PC-9 (cell line): Measurements from ENCODE around the gene SIRT1. TPM values are rescaled to one million over a fixed set of nuclear protein-coding genes. Genes with fewer than 3 reads are reported as not detected.

Experiments used
- BruUV-seq: library from RNA; stranded (reverse); fragments of 400-500 nt; replicated peaks from 2 replicates; lab custom pipeline; 2021; lab: Mats Ljungman, UMichigan
- CTCF ChIA-PET: fragments of 300-600 bp; sonication (Branson Sonifier 250); formaldehyde crosslinking; loops from one replicate; lab custom pipeline; 2022; ENCODE audit warnings: antibody characterized with exemption; lab: Charles Lee
- POLR2A ChIA-PET: fragments of 300-600 bp; sonication (Branson Sonifier 250); formaldehyde crosslinking; loops from one replicate; lab custom pipeline; 2022; ENCODE audit warnings: antibody characterized with exemption; ENCODE audit not compliant: unreplicated experiment; lab: Charles Lee
- DNase-seq, 2 experiments: peaks; one replicate each; pipeline versions ENCODE4 v3.0.0 to v3.0.0-alpha.2; 2015 to 2022; ENCODE audit warnings: mixed read lengths in 1 of 2
- H2AFZ ChIP-seq: fragments of 200-600 bp; sonication (generic); 2 replicates; pipeline ENCODE4 v1.8.1; 2017; ENCODE audit warnings: antibody characterized with exemption
- H3F3A ChIP-seq: fragments of 200-600 bp; sonication (generic); 2 replicates; pipeline ENCODE4 v1.8.1; 2017; ENCODE audit warnings: antibody characterized with exemption, mild to moderate bottlenecking, low read depth; ENCODE audit not compliant: insufficient read depth
- H3K27ac ChIP-seq: fragments of 200-600 bp; sonication (generic); 2 replicates; pipeline ENCODE4 v1.6.1; 2016; ENCODE audit warnings: mixed run types
- H3K27me3 ChIP-seq: fragments of 200-600 bp; sonication (generic); 2 replicates; pipeline ENCODE4 v1.6.1; 2016; ENCODE audit warnings: low read depth, mixed run types; ENCODE audit not compliant: insufficient read depth
- H3K36me3 ChIP-seq: fragments of 200-600 bp; sonication (generic); 2 replicates; pipeline ENCODE4 v1.6.1; 2016; ENCODE audit warnings: low read depth, mixed run types
- H3K4me1 ChIP-seq: fragments of 200-600 bp; sonication (generic); replicated peaks from 2 replicates; pipeline ENCODE4 v1.6.1; 2016; ENCODE audit warnings: mixed run types; ENCODE audit not compliant: insufficient read depth
- H3K4me2 ChIP-seq: fragments of 200-600 bp; sonication (generic); 2 replicates; pipeline ENCODE4 v1.6.1; 2017; ENCODE audit warnings: mixed run types
- H3K4me3 ChIP-seq: fragments of 200-600 bp; sonication (generic); 2 replicates; pipeline ENCODE4 v1.6.1; 2016; ENCODE audit warnings: mixed run types
- H3K79me2 ChIP-seq: fragments of 200-600 bp; sonication (generic); 2 replicates; pipeline ENCODE4 v1.6.1; 2017; ENCODE audit warnings: low read depth, mixed run types
- H3K9me2 ChIP-seq: fragments of 200-600 bp; sonication (generic); 2 replicates; pipeline ENCODE4 v1.8.1; 2017; ENCODE audit warnings: mild to moderate bottlenecking; ENCODE audit not compliant: insufficient read depth
- H3K9me3 ChIP-seq: fragments of 200-600 bp; sonication (generic); 2 replicates; pipeline ENCODE4 v1.8.1; 2016; ENCODE audit warnings: low read depth; ENCODE audit not compliant: insufficient read depth
- H4K20me1 ChIP-seq: fragments of 200-600 bp; sonication (generic); 2 replicates; pipeline ENCODE4 v1.8.1; 2017; ENCODE audit not compliant: insufficient read depth
- CTCF ChIP-seq: fragments of 200-600 bp; sonication (generic); conservative IDR thresholded peaks from 2 replicates; pipeline ENCODE4 v1.6.1; 2017; ENCODE audit warnings: mixed run types, antibody characterized with exemption, mild to moderate bottlenecking, moderate library complexity
- EZH2 ChIP-seq: fragments of 200-600 bp; sonication (generic); IDR thresholded peaks from 2 replicates; pipeline ENCODE4 v1.8.0; 2017; ENCODE audit warnings: antibody characterized with exemption, low read depth
- intact Hi-C: fragments of 100-400 bp; cut with micrococcal nuclease; formaldehyde crosslinking; loops from one replicate; pipeline ENCODE4 v1.10.0; 2022; ENCODE audit not compliant: unreplicated experiment
- total RNA-seq: library from RNA; stranded (reverse); gene quantifications from 2 replicates; pipeline ENCODE4 v1.2.3, GENCODE V29; 2021

Gene SIRT1
- total RNA-seq, 1 experiment from 2014 or later, result 15.8 TPM

DNA sequence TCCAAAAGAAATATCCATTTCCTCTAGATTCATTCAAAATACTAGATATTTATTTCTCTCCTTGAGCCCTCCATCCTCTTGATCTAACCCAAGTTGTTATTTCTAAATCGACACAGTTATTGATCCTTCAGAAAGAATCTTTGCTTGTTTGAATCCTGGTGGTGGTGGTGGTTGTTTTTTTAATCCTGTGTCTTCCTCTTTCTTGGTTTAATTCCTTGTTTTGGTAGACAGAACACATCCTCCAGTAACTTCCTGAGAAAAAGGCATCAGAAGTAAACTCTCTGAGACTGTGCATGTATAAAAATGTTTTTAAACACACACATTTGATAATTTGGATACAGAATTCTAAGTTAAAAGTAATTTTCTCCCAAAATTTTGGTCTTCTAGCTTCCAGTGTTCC, 49.9 kb downstream of the SIRT1 start:
- CTCF ChIA-PET, result no interaction called here
- BruUV-seq, result no TSS peak

DNA sequence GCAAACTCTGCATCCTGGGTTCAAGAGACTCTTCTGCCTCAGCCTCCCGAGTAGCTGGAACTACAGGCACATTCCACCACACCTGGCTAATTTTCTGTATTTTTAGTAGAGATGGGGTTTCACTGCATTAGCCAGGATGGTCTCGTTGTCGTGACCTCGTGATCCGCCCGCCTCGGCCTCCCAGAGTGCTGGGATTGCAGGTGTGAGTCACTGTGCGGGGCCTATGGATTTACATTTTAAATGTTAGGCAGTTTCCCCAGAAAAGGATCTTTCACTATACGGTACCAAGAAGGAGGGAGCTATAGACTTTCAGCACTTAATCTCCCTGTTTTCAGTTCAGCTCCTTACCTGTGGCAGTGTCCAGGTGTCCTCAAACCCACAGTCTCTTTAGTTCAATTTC, 50.8 kb downstream of the SIRT1 start:
- BruUV-seq, result no TSS peak
- Histone ChIP-seq H3K4me3 (no peak overlapping the region), H3K4me1 (no peaks in the 10 kb centered on the region), H4K20me1 (no peaks in the 10 kb centered on the region), H3K36me3 (peaks cover 54% of the 10 kb centered on the region), H3K4me2 (no peak overlapping the region), H3K27me3 (no peaks in the 10 kb centered on the region), H3K79me2 (no peaks in the 10 kb centered on the region), H3F3A (peaks cover 26% of the 10 kb centered on the region), H3K9me2 (no peaks in the 10 kb centered on the region), H3K9me3 (no peaks in the 10 kb centered on the region), H3K27ac (no peak overlapping the region), H2AFZ (no peak overlapping the region)
- ChIA-PET CTCF (no interaction called here), POLR2A (no interaction called here)
- intact Hi-C loops, result no loop called here
- TF ChIP-seq EZH2 (no peak), CTCF (no peak)
- DNase-seq, result no peak

More for the DNA sequence above, 49.9 kb downstream of the SIRT1 start:
- Histone ChIP-seq H3K27me3 (no peaks in the 10 kb centered on the region), H3K4me3 (no peak overlapping the region), H3K79me2 (no peaks in the 10 kb centered on the region), H3K9me2 (no peaks in the 10 kb centered on the region), H3K36me3 (peaks cover 59% of the 10 kb centered on the region), H3K9me3 (no peaks in the 10 kb centered on the region), H4K20me1 (no peaks in the 10 kb centered on the region), H3K27ac (no peak overlapping the region), H3F3A (peaks cover 26% of the 10 kb centered on the region), H3K4me2 (no peak overlapping the region), H3K4me1 (no peaks in the 10 kb centered on the region), H2AFZ (no peak overlapping the region)
- no peak for DNase-seq
- intact Hi-C loops, result no loop called here
- no peak for TF ChIP-seq CTCF
- POLR2A ChIA-PET, result no interaction called here

GRCh38 chr10:67936416-67936815, 52.0 kb downstream of the SIRT1 start:
- intact Hi-C loops, result no loop called here
- no peak overlapping the region for H3K27ac ChIP-seq
- TF ChIP-seq EZH2, result no peak
- TF ChIP-seq CTCF, result no peak
- H4K20me1 ChIP-seq, result no peaks in the 10 kb centered on the region
- no peak for DNase-seq
- no peaks in the 10 kb centered on the region for H3K27me3 ChIP-seq
- POLR2A ChIA-PET, result interaction anchor here (0.6 kb wide), 2 partner anchors 59 to 132 kb away, joined by 3 to 6 read pairs; no protein-coding TSS in a partner anchor
- H3K36me3 ChIP-seq, result peaks cover 51% of the 10 kb centered on the region
- H3K79me2 ChIP-seq, result no peaks in the 10 kb centered on the region
- H2AFZ ChIP-seq, result no peak overlapping the region
- H3F3A ChIP-seq, result peaks cover 31% of the 10 kb centered on the region
- H3K4me3 ChIP-seq, result no peak overlapping the region
- no TSS peak for BruUV-seq
- H3K4me1 ChIP-seq, result no peaks in the 10 kb centered on the region
- H3K4me2 ChIP-seq, result no peak overlapping the region
- no peaks in the 10 kb centered on the region for H3K9me3 ChIP-seq
- CTCF ChIA-PET, result no interaction called here
- H3K9me2 ChIP-seq, result no peaks in the 10 kb centered on the region
